ENCODE measurements around the gene FLAD1. TPM values are rescaled to one million over a fixed set of nuclear protein-coding genes. Genes with fewer than 3 reads are reported as not detected.

Gene FLAD1
- total and polyA plus RNA-seq, 11 donors = 19.4 to 50.7 (median 27.4) TPM

DNA sequence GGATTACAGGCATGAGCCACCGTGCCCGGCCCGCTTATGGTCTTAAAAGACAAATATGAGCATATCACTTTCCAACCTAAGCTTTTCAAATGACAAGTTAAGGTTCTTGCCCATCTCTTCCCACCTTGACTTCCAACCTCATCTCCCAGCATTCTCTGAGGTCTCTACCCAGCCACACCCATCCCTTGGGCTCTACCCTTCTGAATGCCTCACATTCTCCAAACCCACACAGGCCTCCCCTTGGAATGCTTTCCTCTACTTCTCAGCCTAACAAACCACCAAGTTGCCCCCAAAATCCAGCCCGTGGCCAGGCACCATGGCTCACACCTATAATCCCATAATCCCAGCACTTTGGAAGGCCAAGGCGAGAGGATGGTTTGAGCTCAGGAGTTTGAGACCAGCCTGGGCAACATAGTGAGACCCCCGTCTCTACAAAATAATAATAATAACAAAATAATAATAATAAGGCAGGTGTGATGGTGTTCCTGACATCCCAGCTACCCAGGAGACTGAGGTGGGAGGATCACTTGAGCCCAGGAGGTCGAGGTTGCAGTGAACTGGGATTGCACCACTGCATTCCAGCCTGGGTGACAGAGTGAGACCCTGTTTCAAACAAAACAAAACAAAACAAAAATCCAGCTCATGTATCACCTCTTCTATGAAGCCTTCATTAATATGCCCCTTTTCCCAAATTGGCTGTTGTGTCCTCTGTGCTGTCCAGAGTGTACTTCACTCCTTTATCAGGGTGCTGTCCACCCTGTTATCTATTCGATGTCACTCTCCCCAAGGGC, 39.2 kb downstream of the FLAD1 start:
- Histone ChIP-seq H3K27ac (no peak overlapping the region), H3K27me3 (no peaks in the 10 kb centered on the region), H3K9me3 (no peaks in the 10 kb centered on the region), H3K4me1 (peaks cover 5 to 23% (median 7%) of the 10 kb centered on the region in 12 donors), H3K36me3 (no peaks in the 10 kb centered on the region), H3K4me3 (no peak overlapping the region)
- TF ChIP-seq POLR2A (IDR thresholded peaks at IDR 0.05) = no peak
- TF ChIP-seq, protein P1, sequence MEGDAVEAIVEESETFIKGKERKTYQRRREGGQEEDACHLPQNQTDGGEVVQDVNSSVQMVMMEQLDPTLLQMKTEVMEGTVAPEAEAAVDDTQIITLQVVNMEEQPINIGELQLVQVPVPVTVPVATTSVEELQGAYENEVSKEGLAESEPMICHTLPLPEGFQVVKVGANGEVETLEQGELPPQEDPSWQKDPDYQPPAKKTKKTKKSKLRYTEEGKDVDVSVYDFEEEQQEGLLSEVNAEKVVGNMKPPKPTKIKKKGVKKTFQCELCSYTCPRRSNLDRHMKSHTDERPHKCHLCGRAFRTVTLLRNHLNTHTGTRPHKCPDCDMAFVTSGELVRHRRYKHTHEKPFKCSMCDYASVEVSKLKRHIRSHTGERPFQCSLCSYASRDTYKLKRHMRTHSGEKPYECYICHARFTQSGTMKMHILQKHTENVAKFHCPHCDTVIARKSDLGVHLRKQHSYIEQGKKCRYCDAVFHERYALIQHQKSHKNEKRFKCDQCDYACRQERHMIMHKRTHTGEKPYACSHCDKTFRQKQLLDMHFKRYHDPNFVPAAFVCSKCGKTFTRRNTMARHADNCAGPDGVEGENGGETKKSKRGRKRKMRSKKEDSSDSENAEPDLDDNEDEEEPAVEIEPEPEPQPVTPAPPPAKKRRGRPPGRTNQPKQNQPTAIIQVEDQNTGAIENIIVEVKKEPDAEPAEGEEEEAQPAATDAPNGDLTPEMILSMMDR (IDR thresholded peaks at IDR 0.05) = no peak
- intact Hi-C loops (cut with DNase I) = no loop called here
- DNase-seq (no peak), ATAC-seq (no peak)
- WGBS, 4 donors = 79 to 84% (median 81%) methylated on average over 8 of the region's 8 CpGs

GRCh38 chr1:155022927-155023236, 39.7 kb downstream of the FLAD1 start:
- TF ChIP-seq, protein P1 (IDR thresholded peaks at IDR 0.05) = no peak
- Histone ChIP-seq H3K4me3 (no peak overlapping the region), H3K36me3 (no peaks in the 10 kb centered on the region), H3K27me3 (no peaks in the 10 kb centered on the region), H3K9me3 (no peaks in the 10 kb centered on the region), H3K4me1 (peaks cover 2 to 18% (median 3%) of the 10 kb centered on the region in 12 donors), H3K27ac (no peak overlapping the region)
- intact Hi-C loops (cut with DNase I) = no loop called here
- DNase-seq (peak in 3 of 5 donors; percentile 37 to 66 (median 55)), ATAC-seq (peak; percentile 32 to 62 (median 52))
- 52 to 70% (median 60%) methylated on average over 4 of the region's 4 CpGs for WGBS, 4 donors

- DNase-seq = no peak
- ATAC-seq = no peak
- H3K4me1 ChIP-seq = peaks cover 0 to 13% (median 0%) of the 10 kb centered on the region in 12 donors
- H3K27me3 ChIP-seq = no peaks in the 10 kb centered on the region
- no peak overlapping the region for H3K4me3 ChIP-seq
- no peaks in the 10 kb centered on the region for H3K36me3 ChIP-seq
- no peaks in the 10 kb centered on the region for H3K9me3 ChIP-seq
- no peak overlapping the region for H3K27ac ChIP-seq
- TF ChIP-seq, protein P1 (IDR thresholded peaks at IDR 0.05) = no peak
- TF ChIP-seq POLR2A (IDR thresholded peaks at IDR 0.05) = no peak
- intact Hi-C loops (cut with DNase I) = no loop called here
- 81 to 88% (median 85%) methylated on average over 5 of the region's 5 CpGs for WGBS, 4 donors
Observed at GRCh38 chr1:155023627-155024026, 40.5 kb downstream of the FLAD1 start.

GRCh38 chr1:155024315-155024714, 41.2 kb downstream of the FLAD1 start:
- H3K27me3 ChIP-seq = no peaks in the 10 kb centered on the region
- H3K4me3 ChIP-seq = no peak overlapping the region
- DNase-seq = no peak
- no peaks in the 10 kb centered on the region for H3K36me3 ChIP-seq
- H3K27ac ChIP-seq = no peak overlapping the region
- H3K9me3 ChIP-seq = no peaks in the 10 kb centered on the region
- no peak for ATAC-seq
- intact Hi-C loops (cut with DNase I) = no loop called here
- H3K4me1 ChIP-seq = peaks cover 0 to 9% (median 0%) of the 10 kb centered on the region in 12 donors
- no peak for TF ChIP-seq POLR2A (IDR thresholded peaks at IDR 0.05)
- TF ChIP-seq, protein P1 (IDR thresholded peaks at IDR 0.05) = no peak
- 86 to 90% (median 89%) methylated on average over 9 of the region's 9 CpGs for WGBS, 4 donors

All from heart left ventricle (tissue), 16 donors.